ENCODE measurements around the gene LITAF. TPM values are rescaled to one million over a fixed set of nuclear protein-coding genes. Genes with fewer than 3 reads are reported as not detected.

Gene LITAF
- total and polyA plus RNA-seq, 2 of the 4 experiments (the other 2 are of a cell fraction), result 113 to 206 TPM

- no peak for ATAC-seq (ENCODE audit: low read depth)
- no peak for TF ChIP-seq RFX5 (IDR thresholded peaks at IDR 0.05; ENCODE audit: low read depth, low read length)
- TF ChIP-seq RCOR1 (IDR thresholded peaks at IDR 0.05; ENCODE audit: insufficient replicate concordance, low read length), result no peak
- TF ChIP-seq MAFK (IDR thresholded peaks at IDR 0.05; ENCODE audit: low read depth, low read length), result no peak
- no peak for TF ChIP-seq SMC3 (IDR thresholded peaks at IDR 0.05; ENCODE audit: low read depth, low read length)
- TF ChIP-seq MAZ (IDR thresholded peaks at IDR 0.05; ENCODE audit: borderline replicate concordance, low read depth, low read length), result no peak
- H3K9ac ChIP-seq (ENCODE audit: low read depth, low read length), result no peak overlapping the region
- no peak overlapping the region for H3K14ac ChIP-seq (replicated peaks; ENCODE audit: low read depth, low read length)
- no peak for DNase-seq
- no peaks in the 10 kb centered on the region for H4K20me1 ChIP-seq (ENCODE audit: insufficient read depth, low read length)
- BruUV-seq (replicated peaks), result no TSS peak
- H3K18ac ChIP-seq (ENCODE audit: low read depth, low read length), result no peak overlapping the region
- in situ Hi-C loops (cut with MboI; ENCODE audit: low sequenced_read_pairs) (no loop called here), intact Hi-C loops (cut with micrococcal nuclease) (no loop called here), dilution Hi-C loops (cut with HindIII; ENCODE audit: low sequenced_read_pairs, unreplicated experiment) (no loop called here)
- no peak overlapping the region for H4K91ac ChIP-seq (ENCODE audit: insufficient read depth, low read depth, low read length)
- H3K4me3 ChIP-seq (ENCODE audit: insufficient read depth, low read depth, low read length), result no peak overlapping the region
- POLR2A ChIA-PET (ENCODE audit: unreplicated experiment), result interaction anchor here (0.6 kb wide), 1 partner anchor 477 kb away, joined by 3 read pairs; no protein-coding TSS in a partner anchor
- H3K9me3 ChIP-seq (ENCODE audit: control insufficient read depth, insufficient read depth, low read length), result no peaks in the 10 kb centered on the region
- peaks cover 8% of the 10 kb centered on the region for H3K9me1 ChIP-seq (ENCODE audit: insufficient read depth, low read length)
- no peak overlapping the region for H3K56ac ChIP-seq (ENCODE audit: extremely low read depth, insufficient read depth, low read length)
- no peak overlapping the region for H2AFZ ChIP-seq (replicated peaks; ENCODE audit: low read length, poor library complexity)
- 91% methylated on average over 4 of the region's 8 CpGs; no CpG with 5 or more reads in 1 of the 2 experiments for WGBS, 2 experiments (ENCODE audit: extremely low coverage in 2 of 2, insufficient read length in 1 of 2)
- H2AK9ac ChIP-seq (replicated peaks; ENCODE audit: low read depth, low read length, poor library complexity), result no peak overlapping the region
- no peak overlapping the region for H4K8ac ChIP-seq (ENCODE audit: low read depth in 2 of 2, low read length in 2 of 2)
- no peaks in the 10 kb centered on the region for H3K36me3 ChIP-seq (ENCODE audit: control insufficient read depth, insufficient read depth, low read length)
- no peaks in the 10 kb centered on the region for H3K79me1 ChIP-seq (ENCODE audit: low read depth in 1 of 2, low read length in 2 of 2)
- no peak overlapping the region for H2BK20ac ChIP-seq (ENCODE audit: low read depth, low read length)
- no peak overlapping the region for H2BK120ac ChIP-seq (ENCODE audit: low read depth, low read length)
- no peak overlapping the region for H3K23ac ChIP-seq (ENCODE audit: low read depth, low read length)
- H3K4ac ChIP-seq (ENCODE audit: low read depth, low read length), result no peak overlapping the region
- no peak overlapping the region for H3K27ac ChIP-seq (ENCODE audit: insufficient read depth, low read length)
- H2AK5ac ChIP-seq (ENCODE audit: low read depth, low read length), result no peak overlapping the region
- no peak overlapping the region for H4K5ac ChIP-seq (ENCODE audit: low read depth, low read length)
- H3K4me2 ChIP-seq (ENCODE audit: low read depth, low read length), result no peak overlapping the region
- H3K27me3 ChIP-seq (ENCODE audit: control insufficient read depth, insufficient read depth, low read length), result no peaks in the 10 kb centered on the region
- CTCF ChIA-PET, result no interaction called here
- peaks cover 27% of the 10 kb centered on the region for H3K4me1 ChIP-seq (ENCODE audit: control insufficient read depth, insufficient read depth, low read length)
- no peak overlapping the region for H2BK15ac ChIP-seq (ENCODE audit: low read depth, low read length)
- H2BK5ac ChIP-seq (ENCODE audit: low read depth, low read length, poor library complexity, severe bottlenecking), result no peak overlapping the region
Measured at GRCh38 chr16:11601425-11601824, 14.7 kb upstream of the LITAF start.
